Brain microvascular endothelial cell (primary cell): ENCODE results near the gene CCDC40.
A peak's percentile ranks its signal among the peaks of the same experiment; 100 is the strongest.

Experiments
- DNase-seq: peaks from one replicate; pipeline ENCODE4 v3.0.0-alpha.2; 2020
- H3K27ac ChIP-seq: fragments of 250-450 bp; sonication (Bioruptor Pico); 2 replicates; pipeline ENCODE4 v1.5.1; 2020; ENCODE audit warnings: mild to moderate bottlenecking, moderate library complexity
- H3K27me3 ChIP-seq: fragments of 250-450 bp; sonication (Bioruptor Pico); replicated peaks from 2 replicates; pipeline ENCODE4 v1.5.1; 2020; ENCODE audit warnings: mild to moderate bottlenecking
- H3K36me3 ChIP-seq: fragments of 250-450 bp; sonication (Bioruptor Pico); replicated peaks from 2 replicates; pipeline ENCODE4 v1.5.1; 2020; ENCODE audit warnings: mild to moderate bottlenecking
- H3K4me3 ChIP-seq: 2 replicates; pipeline ENCODE4 v1.5.1; 2011; ENCODE audit warnings: low read depth, mild to moderate bottlenecking, control low read depth, low read length, moderate library complexity
- CTCF ChIP-seq: IDR thresholded peaks from 2 replicates; pipeline ENCODE4 v1.5.1; 2011; ENCODE audit warnings: low read depth, mild to moderate bottlenecking, moderate library complexity, low read length, control low read depth, inconsistent platforms; ENCODE audit errors: missing control alignments
- in situ Hi-C: cut with HindIII; loops from 2 replicates; pipeline ENCODE4 v1.10.0; 2017; ENCODE audit warnings: low sequenced_read_pairs, low pct_ligation_motif_present

CCDC40 gene

GRCh38 chr17:80063830-80064585, 27.6 kb downstream of the CCDC40 start:
- Histone ChIP-seq H3K4me3 (no peak overlapping the region), H3K36me3 (no peaks in the 10 kb centered on the region), H3K27me3 (no peaks in the 10 kb centered on the region), H3K27ac (no peak overlapping the region)
- in situ Hi-C loops, result no loop called here
- peak; percentile 55 for DNase-seq
- no peak for TF ChIP-seq CTCF

DNA sequence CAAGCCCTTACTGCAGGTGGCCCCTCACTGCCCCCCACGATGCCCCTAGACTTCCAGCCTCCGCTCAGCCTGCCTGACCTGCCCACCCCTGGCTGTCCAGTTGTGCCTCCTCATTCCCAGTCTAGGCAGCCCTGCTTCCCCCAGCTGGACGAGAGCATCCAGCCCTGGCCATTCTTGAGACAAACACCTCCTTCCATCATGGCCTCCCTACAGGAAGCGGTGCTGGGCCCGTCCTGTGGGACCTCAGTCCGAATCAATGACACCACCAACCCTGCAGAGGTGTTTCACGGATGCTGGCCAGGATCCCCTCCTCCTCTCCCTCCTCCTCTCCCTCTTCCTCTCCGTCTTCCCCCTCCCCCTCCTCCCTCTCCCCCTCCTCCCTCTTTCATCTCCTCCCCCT, 28.3 kb downstream of the CCDC40 start:
- H3K4me3 ChIP-seq, result no peak overlapping the region
- TF ChIP-seq CTCF, result no peak
- in situ Hi-C loops, result no loop called here

GRCh38 chr17:80065478-80066170, 29.2 kb downstream of the CCDC40 start:
- no peak overlapping the region for H3K4me3 ChIP-seq
- H3K27ac ChIP-seq, result no peak overlapping the region
- no peak for TF ChIP-seq CTCF
- DNase-seq, result no peak
- no peaks in the 10 kb centered on the region for H3K36me3 ChIP-seq
- in situ Hi-C loops, result no loop called here
- no peaks in the 10 kb centered on the region for H3K27me3 ChIP-seq

More for the DNA sequence above, 28.3 kb downstream of the CCDC40 start:
- H3K36me3 ChIP-seq, result no peaks in the 10 kb centered on the region
- H3K27ac ChIP-seq, result no peak overlapping the region
- no peak for DNase-seq
- H3K27me3 ChIP-seq, result no peaks in the 10 kb centered on the region

- no peaks in the 10 kb centered on the region for H3K36me3 ChIP-seq
- no peak overlapping the region for H3K4me3 ChIP-seq
- H3K27me3 ChIP-seq, result no peaks in the 10 kb centered on the region
- no peak for TF ChIP-seq CTCF
- in situ Hi-C loops, result no loop called here
- H3K27ac ChIP-seq, result no peak overlapping the region
- no peak for DNase-seq
Measured at GRCh38 chr17:80067393-80067986, 31.0 kb downstream of the CCDC40 start.

GRCh38 chr17:80068301-80069222, 32.1 kb downstream of the CCDC40 start:
- DNase-seq, result peak; percentile 59
- TF ChIP-seq CTCF, result no peak
- Histone ChIP-seq H3K27me3 (no peaks in the 10 kb centered on the region), H3K4me3 (no peak overlapping the region), H3K36me3 (no peaks in the 10 kb centered on the region), H3K27ac (no peak overlapping the region)
- in situ Hi-C loops, result no loop called here
